HG02840 (cell line): ENCODE results near the gene ZNF132.
"Not testable (repeated sequence)": the region's sequence is repeated elsewhere in the genome, so short reads cannot be mapped to it uniquely, and the experiment has no call there.

Experiments used
- ATAC-seq: cut with Tn5 transposase; IDR thresholded peaks from one replicate; pipeline ENCODE4 v1.9.1; 2021; ENCODE audit warnings: mild to moderate bottlenecking, moderate library complexity, moderate number of reproducible peaks; ENCODE audit not compliant: unreplicated experiment, low FRiP score

Gene ZNF132

GRCh38 chr19:58408152-58409009 is 31.6 kb downstream of the ZNF132 start, which contains the start of gene ZNF584:
TSS of gene ZNF584 (plus strand) at chr19:58408649. CDS start at chr19:58409148, 499 bp downstream.
- peak; percentile 94 for ATAC-seq

- ATAC-seq = no peak
These were observed 32.2 kb downstream of the ZNF132 start for GRCh38 chr19:58407658-58408151.

- no peak for ATAC-seq
These were observed 32.9 kb downstream of the ZNF132 start for GRCh38 chr19:58406818-58407657.

GRCh38 chr19:58403920-58404478 is 36.0 kb downstream of the ZNF132 start:
- not testable (repeated sequence) for ATAC-seq

DNA sequence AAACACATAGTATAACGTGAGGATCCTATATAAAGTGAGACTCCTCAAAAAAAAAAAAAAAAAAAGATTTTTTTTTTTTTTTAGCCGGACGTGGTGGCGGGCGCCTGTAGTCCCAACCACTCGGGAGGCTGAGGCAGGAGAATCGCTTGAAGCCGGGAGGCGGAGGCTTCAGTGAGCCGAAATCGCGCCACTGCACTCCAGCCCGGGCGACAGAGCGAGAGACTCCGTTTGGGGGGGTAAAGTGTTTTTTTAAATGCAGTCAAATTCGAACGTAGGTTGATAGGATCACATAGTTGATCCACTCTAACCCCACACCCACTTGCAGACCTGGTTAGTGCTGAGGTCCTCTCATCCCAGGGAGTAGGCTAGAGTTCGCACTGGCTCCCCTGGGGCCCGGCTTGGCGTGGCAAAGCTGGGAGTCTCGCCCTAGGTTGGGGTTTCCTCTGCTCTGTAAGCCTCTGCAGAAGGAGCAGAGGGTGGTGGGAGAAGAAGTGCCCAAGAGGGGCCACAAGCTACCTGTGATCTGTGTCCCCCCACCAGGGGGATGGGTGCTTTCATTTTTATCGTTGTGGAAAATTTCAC is 38.0 kb downstream of the ZNF132 start:
- ATAC-seq = no peak

DNA sequence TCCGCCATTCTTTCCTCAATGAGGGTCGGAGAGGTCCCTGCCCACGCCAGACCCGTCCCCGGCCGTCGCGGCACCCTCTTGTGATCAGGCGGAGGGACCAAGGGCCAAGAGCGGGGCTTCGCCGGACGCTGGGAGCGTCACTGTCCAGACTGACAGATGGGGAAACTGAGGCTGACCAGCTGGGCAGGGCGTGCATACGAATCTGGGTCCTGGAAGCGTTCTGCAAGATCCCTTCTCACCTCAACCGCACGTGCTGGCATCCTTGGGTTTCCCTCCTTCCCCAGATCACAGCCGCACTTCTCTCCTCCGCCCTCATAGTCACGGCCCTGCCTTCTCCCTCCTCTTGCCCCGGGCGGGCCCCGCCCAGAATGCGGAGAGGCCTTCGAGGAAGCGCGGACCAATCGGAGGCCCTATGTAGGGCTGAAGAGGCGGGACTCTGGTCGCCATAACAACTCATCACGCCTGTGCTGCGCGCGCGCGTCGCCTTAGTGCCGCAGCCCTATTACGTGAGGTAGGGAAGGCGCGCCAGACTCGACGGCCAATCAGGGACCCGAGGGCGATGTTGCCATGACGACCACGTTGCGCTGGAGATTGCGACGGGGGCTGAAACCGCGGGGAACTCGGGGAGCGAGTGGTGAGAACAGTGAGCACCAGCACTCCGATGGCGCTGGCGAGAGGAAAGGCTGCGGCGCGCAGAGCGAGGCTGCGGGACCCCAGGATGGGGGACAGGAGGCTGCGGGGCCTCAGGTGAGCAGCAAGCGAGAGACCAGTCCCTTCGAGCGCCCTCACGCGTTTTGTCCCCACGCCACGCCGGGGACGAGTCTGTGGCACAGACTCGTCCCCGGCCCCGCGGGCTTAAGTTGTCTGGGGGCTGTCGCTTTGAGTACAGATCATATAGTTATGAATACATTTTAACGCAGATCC is 38.8 kb downstream of the ZNF132 start:
- peak; percentile 98 for ATAC-seq

DNA sequence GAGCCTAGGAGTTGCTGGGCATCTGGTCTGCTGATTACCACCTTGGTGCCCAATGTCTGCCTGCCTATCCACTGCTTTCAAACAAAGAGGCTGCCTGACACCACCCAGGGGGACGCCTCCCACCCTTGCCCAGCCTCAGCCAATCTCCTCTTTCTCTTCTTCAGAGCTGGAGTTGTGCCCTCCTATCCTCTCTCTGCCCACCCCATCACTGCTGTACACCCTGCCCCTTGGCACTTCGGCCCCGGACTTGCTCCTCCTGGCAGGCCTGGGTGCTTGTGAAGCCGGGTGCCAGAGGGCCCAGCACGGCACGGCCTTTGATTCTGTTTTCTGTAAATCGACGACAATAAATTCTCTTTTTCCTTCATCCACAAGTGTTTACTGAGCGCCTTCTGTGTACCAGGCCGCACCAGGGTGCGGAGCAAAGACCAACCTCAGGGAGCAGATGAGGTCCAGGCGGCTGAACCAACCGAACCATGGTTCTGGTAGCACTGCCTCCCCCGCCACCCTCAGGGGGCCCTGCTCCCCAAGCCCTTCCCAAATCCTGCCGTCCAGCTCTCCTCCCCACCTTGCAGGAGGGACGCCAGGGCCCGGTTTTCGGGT is 39.5 kb downstream of the ZNF132 start:
- ATAC-seq = no peak

DNA sequence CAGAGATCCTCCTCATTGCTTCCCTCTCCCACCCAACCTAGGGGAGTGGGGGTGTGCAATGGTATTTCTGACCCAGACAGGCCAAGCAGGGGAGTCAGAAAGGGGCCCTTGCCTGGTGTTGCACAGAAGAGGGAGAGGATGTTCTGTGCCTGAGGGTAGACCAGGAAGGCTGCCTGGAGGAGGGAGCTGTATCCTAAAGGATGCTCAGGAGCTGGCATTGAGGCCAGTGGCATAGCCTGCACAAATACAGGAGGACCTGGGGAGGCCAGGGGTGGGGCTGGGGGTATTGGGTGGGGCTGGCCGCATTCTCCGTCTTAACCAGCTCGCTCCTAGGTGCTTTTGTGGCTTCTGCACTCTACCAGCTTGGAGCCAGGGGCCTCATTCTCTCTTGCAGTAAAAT is 40.0 kb downstream of the ZNF132 start:
- no peak for ATAC-seq

- ATAC-seq = no peak
These were observed 41.4 kb downstream of the ZNF132 start for GRCh38 chr19:58398545-58398944.

GRCh38 chr19:58398087-58398486 is 41.9 kb downstream of the ZNF132 start:
- ATAC-seq = no peak

DNA sequence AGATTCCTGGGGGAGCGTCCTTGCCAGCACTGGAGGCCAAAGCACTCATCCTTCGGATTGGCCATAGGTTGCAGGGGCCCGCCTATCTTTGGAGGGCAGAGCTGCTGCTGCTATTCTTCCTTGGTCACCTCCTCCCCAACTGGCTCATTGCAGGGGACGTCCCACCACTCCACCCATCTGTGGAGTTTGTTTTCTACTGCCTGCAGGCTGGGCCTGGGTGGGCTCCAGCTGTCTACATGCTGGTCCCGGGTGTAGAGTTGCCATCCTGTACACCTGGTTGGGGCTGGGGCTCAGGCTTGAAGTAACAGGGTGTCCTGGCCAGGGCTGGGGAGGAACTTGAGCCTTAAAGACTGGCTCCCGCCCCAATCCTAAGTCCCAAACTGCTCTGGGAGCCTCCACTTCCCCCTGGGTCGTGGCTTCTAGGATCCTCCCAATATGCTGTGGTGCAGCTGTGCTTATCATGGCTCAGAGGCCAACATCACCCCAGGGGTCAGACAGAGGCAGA is 42.4 kb downstream of the ZNF132 start:
- no peak for ATAC-seq

- no peak for ATAC-seq
These were observed 43.0 kb downstream of the ZNF132 start for GRCh38 chr19:58396691-58397532.

DNA sequence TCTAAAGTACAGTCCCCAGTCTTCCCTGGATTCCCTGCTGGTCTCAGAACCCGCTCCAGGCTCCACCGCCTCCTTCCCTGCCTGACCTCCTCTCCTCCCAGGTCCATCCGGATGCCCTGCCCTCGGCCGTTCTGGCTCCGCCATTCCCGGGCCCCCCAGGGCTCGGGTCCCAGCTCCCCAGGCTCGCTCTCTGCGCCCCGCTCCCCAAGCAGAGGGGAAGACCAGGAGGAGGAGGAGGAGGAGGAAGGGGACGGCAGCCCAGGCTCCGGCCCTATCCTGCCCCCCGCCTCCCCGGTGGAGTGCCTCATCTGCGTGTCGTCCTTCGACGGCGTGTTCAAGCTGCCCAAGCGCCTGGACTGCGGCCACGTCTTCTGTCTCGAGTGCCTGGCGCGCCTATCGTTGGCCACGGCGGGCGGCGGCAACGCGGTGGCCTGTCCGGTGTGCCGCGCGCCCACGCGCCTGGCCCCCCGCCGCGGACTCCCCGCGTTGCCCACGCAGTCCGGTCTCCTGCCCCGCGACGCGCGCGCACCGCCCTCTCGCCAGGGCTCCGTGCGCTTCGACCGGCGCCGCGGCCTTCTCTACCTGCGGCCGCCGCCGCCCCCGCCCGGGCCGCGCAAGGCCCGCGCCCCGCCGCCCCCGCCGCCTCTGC is 43.9 kb downstream of the ZNF132 start:
- no peak for ATAC-seq

DNA sequence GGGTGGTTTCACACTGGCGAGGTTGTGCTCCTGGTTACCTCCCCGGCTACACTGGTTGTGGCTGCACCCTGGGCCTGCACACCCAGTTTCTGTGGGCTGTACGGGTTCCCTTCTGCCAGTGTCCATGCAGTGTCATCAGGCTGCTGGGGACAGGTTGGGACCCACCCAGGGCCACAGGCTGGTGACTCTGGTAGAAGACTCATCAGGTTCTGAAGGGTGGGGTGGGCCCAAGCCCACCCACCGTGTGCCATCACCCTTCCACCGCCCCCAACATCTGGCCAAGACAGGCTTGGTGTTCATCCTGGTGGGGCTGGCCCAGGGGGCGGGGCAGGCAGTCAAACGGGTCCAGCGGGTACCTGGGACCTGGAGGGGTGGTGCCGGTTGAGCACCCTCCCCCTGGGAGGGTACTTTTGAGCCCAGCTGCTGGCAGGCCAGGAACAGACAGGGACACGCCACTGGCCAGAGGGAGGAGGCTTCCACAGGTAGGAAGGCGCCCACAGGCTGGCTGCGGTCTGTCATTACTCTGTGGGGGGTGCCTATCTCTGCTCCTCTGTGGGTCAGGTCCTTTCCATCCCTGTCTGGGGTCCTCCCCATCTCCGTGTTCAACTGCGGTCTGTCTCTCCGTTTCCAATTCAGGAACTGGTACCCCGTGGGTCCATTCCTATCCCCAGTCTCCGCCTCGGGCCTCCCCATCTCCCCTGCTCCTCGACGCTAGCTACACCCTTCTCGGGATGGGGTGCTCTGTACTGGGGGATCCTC is 44.6 kb downstream of the ZNF132 start, which contains the start of gene RNF225:
TSS of gene RNF225 (plus strand) at position 437 of the 759 bp plus-strand sequence. CDS start 434 bp downstream, outside the sequence.
- ATAC-seq = no peak

GRCh38 chr19:58394821-58395219 is 45.1 kb downstream of the ZNF132 start:
- no peak for ATAC-seq

- ATAC-seq = no peak
These were observed 46.3 kb downstream of the ZNF132 start for GRCh38 chr19:58393725-58394033.
